PFSK-1 (cell line): ENCODE measurements around the gene NELFB.

Experiments
- FOXP2 ChIP-seq: optimal IDR thresholded peaks from 2 replicates; pipeline ENCODE3; 2011; ENCODE audit warnings: borderline replicate concordance, control low read depth, inconsistent platforms; ENCODE audit not compliant: insufficient read depth; ENCODE audit errors: extremely low read length, extremely low read depth
- POLR2AphosphoS5 ChIP-seq: IDR thresholded peaks from 2 replicates; pipeline ENCODE4 v1.6.1; 2012; ENCODE audit warnings: low read depth, mild to moderate bottlenecking, control low read depth, low read length, moderate library complexity
- REST ChIP-seq, 2 experiments: IDR thresholded peaks; 2 replicates each; pipeline versions ENCODE4 v1.6.1 to v1.8.0; 2011 to 2012; ENCODE audit warnings: low read depth in 2 of 2, low read length in 2 of 2, control low read depth in 1 of 2, inconsistent platforms in 1 of 2, mild to moderate bottlenecking in 1 of 2, moderate library complexity in 1 of 2; ENCODE audit not compliant: insufficient read depth in 1 of 2
- SIN3A ChIP-seq: IDR thresholded peaks from 2 replicates; pipeline ENCODE4 v1.6.1; 2012; ENCODE audit warnings: mild to moderate bottlenecking, low read length, moderate library complexity, borderline replicate concordance; ENCODE audit not compliant: insufficient read depth
- TAF1 ChIP-seq: IDR thresholded peaks from 2 replicates; pipeline ENCODE4 v1.6.1; 2012; ENCODE audit warnings: low read length, control low read depth, borderline replicate concordance; ENCODE audit not compliant: insufficient read depth

The NELFB gene

GRCh38 chr9:137244486-137245449 is 10.4 kb upstream of the NELFB start:
- TF ChIP-seq FOXP2: no peak
- TF ChIP-seq POLR2AphosphoS5: no peak
- TF ChIP-seq TAF1: no peak
- no peak for TF ChIP-seq SIN3A
- TF ChIP-seq REST (IDR thresholded peaks at IDR 0.05; ENCODE audit: insufficient read depth in 1 of 2, low read depth in 2 of 2, low read length in 2 of 2): no peak

GRCh38 chr9:137245450-137246421 is 9.4 kb upstream of the NELFB start:
- no peak for TF ChIP-seq SIN3A
- no peak for TF ChIP-seq REST (IDR thresholded peaks at IDR 0.05; ENCODE audit: insufficient read depth in 1 of 2, low read depth in 2 of 2, low read length in 2 of 2)
- no peak for TF ChIP-seq FOXP2
- no peak for TF ChIP-seq TAF1
- no peak for TF ChIP-seq POLR2AphosphoS5

- TF ChIP-seq POLR2AphosphoS5 (no peak), TAF1 (no peak), SIN3A (no peak), FOXP2 (no peak), REST (IDR thresholded peaks at IDR 0.05; ENCODE audit: insufficient read depth in 1 of 2, low read depth in 2 of 2, low read length in 2 of 2) (no peak)
These were observed 7.8 kb upstream of the NELFB start for GRCh38 chr9:137247135-137247915.

GRCh38 chr9:137247916-137248175 is 7.3 kb upstream of the NELFB start:
- TF ChIP-seq POLR2AphosphoS5: no peak
- TF ChIP-seq TAF1: no peak
- no peak for TF ChIP-seq FOXP2
- no peak for TF ChIP-seq REST (IDR thresholded peaks at IDR 0.05; ENCODE audit: insufficient read depth in 1 of 2, low read depth in 2 of 2, low read length in 2 of 2)
- no peak for TF ChIP-seq SIN3A
